GM04504 (cell line): ENCODE results near the gene CIBAR2.

ENCODE experiments used
- DNase-seq: peaks from one replicate; pipeline ENCODE4 v3.0.0-alpha.2; 2012; ENCODE audit warnings: low read depth

The CIBAR2 gene

GRCh38 chr16:85083051-85083639 lies 29.1 kb downstream of the CIBAR2 start:
- no peak for DNase-seq

DNA sequence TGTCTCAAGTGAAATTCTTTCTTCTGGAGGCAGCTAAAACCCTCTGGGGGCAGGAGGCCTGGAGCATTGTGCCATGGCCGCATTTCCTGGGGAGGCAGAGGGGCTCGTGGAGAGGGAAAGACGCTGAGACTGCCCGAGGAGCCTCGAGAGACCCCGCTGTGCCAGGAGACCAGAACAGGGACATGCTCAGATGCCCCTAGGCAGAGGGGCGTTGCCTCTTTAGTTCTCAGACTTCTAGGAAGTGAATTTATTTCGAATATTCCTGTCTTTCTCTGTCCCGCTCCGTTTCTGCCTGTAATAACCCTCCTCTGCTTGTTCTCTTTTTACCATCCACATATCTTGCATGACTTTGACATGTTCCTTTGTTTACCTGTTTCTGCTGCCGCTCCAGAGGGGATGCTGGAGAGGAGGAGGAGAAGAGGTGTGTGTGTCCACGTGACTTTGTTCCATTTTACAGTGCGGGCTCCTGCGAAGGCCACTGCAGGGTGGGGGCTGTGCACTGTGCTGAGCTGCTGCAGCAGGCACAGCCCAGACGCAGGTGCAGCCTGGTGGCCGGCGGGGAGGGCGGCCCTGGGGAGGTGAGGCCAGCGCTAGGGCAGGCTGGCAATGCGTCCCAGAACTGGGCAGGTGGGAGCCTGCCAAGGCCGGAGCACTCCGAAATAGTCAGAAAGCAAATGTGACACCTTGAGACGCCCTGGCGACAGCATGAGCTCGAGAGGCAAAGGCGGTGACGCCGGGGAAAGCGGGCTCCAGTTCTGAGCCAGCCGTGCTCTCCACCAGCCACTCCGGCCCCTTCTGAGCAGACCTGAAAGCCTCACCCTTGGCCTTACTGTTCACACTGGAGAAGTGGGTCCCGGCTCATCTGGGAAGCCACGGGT lies 29.9 kb downstream of the CIBAR2 start:
- no peak for DNase-seq

DNA sequence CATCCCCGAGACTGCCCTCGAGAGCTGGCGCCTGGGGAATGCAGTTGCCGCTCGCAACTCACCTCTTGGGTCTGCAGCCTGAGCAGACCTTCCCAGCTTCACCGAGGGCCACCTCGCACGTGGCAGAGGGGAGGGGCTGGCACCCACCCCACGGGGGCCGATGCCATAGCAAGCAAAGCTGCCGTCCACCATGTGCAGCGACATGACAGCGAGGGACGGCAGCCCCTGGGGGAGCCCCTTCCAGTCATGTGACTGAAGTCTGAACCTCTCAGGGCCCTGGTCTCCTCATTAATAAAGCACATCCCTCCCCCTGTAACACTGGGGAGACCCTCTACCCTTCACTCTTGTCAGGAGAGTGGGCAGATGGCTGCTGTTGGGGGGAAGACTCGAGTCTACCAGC lies 30.5 kb downstream of the CIBAR2 start:
- no peak for DNase-seq

DNA sequence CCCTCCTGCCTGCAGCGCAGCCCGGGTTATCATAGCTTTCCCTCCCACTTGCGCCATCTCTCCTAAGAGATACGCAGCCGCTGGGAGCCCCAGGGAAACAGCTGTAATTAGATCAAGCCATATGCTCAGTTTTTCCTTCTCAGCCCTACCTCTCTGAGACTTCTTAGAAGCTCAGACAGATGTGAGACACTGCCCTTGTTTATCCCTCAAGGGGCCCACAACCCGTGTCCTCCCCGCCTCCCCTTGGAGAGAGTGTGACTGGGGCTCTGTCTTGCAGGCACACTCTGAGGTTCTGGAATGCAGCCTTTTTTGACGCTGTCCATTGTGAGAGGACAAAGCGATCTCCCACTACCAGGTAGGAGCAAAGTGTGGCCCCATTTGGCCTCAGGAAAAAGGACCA lies 31.2 kb downstream of the CIBAR2 start:
- DNase-seq = no peak

DNA sequence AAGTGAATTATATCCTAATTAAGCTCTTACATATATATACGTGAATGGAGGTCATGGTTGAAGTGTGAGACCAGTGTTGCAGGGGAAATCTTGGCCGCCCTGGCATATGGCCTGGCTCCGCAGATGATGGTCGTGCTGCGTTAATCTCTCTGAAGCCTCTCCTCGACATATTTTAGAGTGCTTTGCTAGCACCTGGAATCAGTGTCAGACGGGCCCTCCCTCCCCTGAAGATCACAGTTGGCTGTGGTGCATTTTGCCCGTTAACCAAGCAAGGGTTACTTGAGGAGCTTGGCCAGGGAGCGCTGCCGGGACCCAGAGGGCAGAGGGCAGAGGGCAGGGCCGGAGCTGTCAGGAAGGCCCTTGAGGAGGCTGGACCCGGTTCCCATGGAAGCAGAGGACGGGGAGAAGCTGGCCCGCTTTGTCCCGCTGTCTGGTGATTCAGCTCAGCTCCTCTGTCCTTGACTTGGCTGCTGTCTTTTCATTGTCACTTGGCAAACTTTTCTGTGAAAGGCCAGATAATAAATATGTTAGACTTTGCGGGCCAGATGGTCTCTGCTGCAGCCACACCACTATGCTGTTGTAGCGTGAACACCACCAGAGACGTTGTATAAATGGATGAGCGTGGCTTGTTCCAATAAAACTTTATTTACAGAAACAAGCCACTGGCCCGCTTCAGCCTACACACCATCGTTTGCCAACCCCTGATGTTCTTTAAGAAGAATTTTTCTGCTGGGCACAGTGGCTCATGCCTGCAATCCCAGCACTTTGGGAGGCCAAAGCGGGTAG lies 32.3 kb downstream of the CIBAR2 start:
- no peak for DNase-seq

DNA sequence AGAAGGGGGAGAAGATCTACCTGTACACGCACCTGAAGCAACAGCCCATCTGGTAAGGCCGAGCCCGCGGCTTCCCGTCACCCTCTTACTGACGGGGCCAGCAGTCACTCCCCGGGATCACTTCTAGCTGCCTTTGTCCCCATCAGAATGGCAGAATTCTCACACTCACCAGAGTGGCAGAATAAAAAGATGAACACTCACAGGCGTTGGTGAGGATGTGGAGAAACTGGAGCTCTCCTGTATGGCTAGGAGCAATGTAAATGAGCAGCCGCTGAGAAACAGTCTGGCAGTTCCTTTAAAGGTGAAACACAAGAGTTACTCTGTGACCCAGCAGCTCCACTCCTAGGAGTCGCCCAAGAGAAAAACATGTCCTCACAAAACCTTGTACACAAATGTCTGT lies 33.3 kb downstream of the CIBAR2 start:
- no peak for DNase-seq

DNA sequence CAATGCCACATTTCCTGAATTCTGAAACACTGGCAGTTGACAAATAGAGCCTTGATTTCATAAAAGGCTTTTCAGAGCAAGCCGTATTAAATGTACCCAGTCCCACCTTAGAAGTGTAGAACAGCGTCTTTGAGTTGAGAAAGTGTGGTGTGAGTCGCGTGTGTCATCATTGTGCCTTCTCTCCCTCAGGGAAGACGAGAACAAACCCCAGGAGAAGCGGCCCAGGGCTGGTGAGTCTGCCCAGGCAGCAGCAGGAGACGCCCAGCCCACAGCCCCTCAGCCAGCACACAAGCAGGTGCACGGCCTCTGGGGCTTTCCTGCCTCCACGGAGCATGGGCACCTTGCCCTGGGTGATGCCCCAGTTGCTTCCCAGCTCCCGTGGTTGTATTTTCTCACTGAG lies 34.0 kb downstream of the CIBAR2 start:
- DNase-seq = no peak

DNA sequence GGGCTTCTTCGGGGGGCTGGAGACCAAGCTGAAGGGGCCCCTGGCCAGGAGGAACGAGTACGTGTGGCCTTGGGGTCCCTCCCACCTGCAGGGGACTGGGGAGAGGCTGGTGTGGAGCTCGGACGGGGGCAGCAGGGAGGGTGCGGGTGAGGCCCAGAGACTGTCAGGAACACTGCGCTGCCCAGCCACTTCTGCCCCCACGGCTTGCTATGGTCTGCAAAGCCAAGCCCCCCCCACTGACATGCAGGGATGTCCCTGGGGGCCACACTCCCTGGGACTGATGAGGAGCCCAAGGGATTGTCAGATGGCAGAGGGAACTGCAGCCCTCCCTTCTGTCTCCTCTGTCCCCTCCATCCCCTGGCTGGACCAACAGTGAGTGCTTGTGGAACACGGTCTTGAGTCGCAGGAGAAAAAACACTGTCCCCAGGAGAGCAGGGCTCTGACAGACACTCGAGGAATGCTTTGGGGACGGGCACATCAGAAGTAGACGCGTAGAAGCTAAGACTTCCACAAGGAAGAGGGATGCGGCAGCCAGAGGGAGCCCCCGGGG lies 34.6 kb downstream of the CIBAR2 start:
- DNase-seq = no peak

GRCh38 chr16:85077039-85077438 lies 35.2 kb downstream of the CIBAR2 start:
- DNase-seq = no peak

DNA sequence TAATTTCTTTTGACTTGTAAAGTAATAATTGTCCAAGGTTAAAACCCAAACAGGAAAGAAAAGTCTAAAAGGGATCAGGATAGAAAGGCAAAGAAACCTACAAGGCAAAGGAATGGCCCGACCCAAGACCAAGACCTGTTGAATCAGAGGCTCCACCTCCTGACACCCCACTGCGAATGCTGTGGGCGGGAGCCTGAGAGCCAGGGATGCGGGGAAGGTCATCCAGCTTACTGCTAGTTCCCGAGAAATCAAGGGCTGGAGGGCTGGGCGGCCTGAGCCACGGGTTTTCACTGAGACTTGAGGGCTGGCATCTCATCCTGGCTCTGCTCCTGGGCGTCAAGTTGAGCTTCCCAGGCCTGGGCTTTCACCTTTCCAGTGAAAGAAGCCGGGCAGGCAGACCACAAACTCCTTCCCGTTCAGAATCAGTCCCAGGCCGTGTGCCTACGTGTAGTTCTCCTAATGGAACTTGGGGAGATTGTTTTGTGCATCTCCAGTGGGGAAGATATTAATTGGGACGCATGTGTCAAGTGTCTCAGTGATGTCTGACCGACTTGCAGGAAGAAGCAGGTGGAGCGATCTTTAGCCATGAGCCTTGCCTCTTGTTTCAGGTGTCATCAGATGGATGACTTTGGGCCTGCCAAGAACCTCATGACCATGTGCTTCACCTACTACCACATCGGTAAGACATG lies 36.9 kb downstream of the CIBAR2 start:
- DNase-seq = no peak

DNA sequence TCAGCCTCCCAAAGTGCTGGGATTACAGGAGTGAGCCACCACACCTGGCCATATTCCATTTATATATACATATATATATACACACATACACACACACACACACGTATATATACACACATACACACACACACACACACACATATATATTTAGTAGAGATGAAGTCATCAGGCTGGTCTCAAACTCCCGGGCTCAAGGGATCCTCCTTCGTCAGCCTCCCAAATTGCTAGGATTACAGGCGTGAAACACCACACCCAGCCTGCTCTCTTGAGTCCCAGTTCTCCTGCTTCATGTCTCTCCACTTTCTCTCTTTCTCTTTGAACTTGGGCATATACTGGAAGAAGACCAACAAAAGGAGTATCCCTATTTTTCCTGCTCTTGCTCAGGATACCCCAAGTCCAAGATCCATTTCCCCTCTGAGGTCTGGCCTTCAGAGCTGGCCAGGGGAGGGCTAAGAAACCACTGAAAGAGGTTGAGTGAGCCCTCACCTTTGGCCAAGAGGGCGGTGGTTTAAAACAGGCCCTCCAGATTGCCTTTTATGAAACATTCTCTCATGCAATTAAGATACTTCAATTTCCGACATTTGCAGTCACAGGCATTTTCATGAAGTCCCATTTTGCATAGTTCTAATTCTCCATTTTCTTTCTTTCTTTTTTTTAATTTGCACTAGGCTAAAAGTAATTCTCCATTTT lies 37.9 kb downstream of the CIBAR2 start:
- no peak for DNase-seq

- DNase-seq = peak; percentile 83
These were observed 39.3 kb downstream of the CIBAR2 start for GRCh38 chr16:85072947-85073346.

- DNase-seq = no peak
These were observed 40.0 kb downstream of the CIBAR2 start for GRCh38 chr16:85072076-85072860.

GRCh38 chr16:85069171-85069570 lies 43.1 kb downstream of the CIBAR2 start:
- no peak for DNase-seq

DNA sequence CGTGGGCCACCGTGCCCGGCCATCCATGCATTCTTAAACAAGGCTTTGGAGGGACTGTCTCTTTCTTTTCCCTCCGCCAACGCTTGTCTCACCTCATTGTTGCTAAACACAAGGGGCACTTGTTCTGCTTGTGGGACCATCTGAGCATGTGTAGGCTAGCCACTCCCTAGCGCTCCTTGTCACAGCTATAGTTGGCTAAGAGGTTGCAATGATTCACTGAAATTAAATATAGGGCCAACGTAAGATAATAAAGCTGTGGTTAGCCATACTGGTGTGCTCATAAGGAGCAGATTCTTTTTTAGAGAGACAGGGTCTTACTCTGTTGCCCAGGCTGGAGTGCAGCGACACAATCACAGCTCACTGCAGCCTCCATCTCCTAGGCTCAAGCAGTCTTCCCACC lies 43.5 kb downstream of the CIBAR2 start:
- DNase-seq = no peak

GRCh38 chr16:85067426-85067825 lies 44.8 kb downstream of the CIBAR2 start:
- DNase-seq = no peak

GRCh38 chr16:85067024-85067423 lies 45.2 kb downstream of the CIBAR2 start:
- no peak for DNase-seq

DNA sequence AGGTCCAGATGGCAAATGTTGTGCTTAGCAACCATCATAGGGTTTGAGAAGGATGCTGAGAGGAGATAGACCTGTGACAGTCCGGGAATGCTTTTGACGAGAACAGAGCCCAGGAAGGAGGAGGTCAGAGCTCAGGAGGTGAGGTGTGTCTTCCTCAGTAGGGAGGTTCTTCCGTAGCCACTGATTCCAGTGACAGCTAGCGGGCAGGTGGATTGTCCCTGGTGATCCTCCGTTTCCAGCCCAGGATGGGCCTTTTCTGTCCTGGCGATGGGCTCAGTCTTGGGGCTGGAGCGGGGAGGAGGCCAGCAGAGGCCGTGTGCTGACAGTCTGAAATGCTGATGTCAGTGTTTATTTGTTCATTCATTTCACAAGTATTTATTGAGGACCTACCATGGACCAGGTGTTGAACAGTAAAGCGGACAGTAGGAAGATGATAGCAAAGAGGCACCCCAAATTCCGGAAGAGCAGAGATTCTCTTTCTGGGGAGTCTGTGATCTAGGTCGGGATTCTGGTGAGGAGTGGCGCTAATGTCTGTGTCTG lies 45.9 kb downstream of the CIBAR2 start:
- no peak for DNase-seq

GRCh38 chr16:85065099-85065498 lies 47.2 kb downstream of the CIBAR2 start:
- DNase-seq = no peak

DNA sequence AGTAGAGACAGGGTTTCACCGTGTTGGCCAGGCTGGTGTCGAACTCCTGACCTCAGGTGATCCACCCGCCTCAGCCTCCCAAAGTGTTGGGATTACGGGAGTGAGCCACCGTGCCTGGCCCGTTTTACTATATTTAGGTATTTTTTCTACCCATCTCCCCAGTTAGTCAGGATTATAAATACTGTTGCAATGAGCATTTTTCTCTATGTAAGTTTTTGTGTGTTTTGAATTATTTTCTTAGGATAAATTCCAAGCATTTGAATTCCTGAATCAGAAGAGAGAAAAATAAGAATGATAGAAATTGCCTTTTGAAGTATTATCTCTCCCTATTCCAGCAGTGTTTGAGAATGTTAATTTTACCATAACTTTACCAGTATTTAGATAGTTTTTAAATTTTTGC lies 48.1 kb downstream of the CIBAR2 start:
- DNase-seq = no peak
